Ramos (cell line): ENCODE measurements around the gene KRT10.

Source experiments
- in situ Hi-C: fragments of 300-500 bp; cut with MboI; formaldehyde crosslinking; loops from one replicate; pipeline ENCODE4 v1.14.3; 2022; ENCODE audit warnings: low sequenced_read_pairs; ENCODE audit not compliant: unreplicated experiment

KRT10 gene

GRCh38 chr17:40775945-40776344 lies 46.5 kb downstream of the KRT10 start:
- in situ Hi-C loops: no loop called here

GRCh38 chr17:40772101-40772500 lies 50.3 kb downstream of the KRT10 start, which contains the start of gene KRT26:
KRT26 (minus strand) TSS chr17:40772201; CDS start chr17:40772113, 88 bp downstream.
- in situ Hi-C loops: no loop called here
